Measurements from ENCODE around the gene DNAH1.
"Not testable (repeated sequence)": the region's sequence is repeated elsewhere in the genome, so short reads cannot be mapped to it uniquely, and the experiment has no call there.

The DNAH1 gene

DNA sequence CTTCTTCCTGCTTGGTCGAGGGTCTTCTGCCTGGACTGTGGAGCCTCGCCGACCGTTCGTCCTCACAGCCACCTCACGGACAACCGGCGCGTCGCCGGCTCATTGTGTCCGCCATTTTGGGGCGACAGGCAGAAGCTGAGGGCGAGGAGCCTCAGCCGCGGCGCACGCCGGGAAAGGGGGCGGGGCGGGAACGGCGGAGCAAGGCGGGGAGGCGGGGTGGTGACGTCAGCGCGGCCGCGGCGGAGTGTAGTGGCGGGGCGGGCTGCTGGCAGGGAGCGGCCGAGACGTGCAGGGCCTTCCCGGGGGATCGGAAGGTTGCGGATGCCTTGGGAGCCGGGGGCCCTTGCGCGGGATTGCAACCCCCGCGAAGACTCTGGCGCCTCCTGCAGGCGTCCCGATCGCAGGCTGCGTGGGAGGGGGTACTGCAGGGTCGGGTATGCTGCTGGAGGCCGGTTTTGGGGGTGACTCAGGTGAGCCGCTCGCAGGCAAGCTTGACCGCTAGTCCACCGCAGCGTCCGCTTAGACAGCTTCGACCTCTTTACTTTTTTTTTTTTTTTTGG is 37.5 kb upstream of the DNAH1 start, which contains the start of gene WDR82:
Gene WDR82, minus strand, starts transcription at position 140 of the 560 bp plus-strand sequence. CDS start 288 bp downstream, outside the sequence.
- peaks cover 43% of the 10 kb centered on the region for H3K4me1 ChIP-seq (ENCODE audit: control insufficient read depth, insufficient read depth, low read length, poor library complexity, severe bottlenecking)
- no peaks in the 10 kb centered on the region for H3K27me3 ChIP-seq (replicated peaks; ENCODE audit: control insufficient read depth, insufficient read depth, low read length, poor library complexity, severe bottlenecking)
- H3K36me3 ChIP-seq (ENCODE audit: control insufficient read depth, insufficient read depth, low read length), result peaks cover 4% of the 10 kb centered on the region
- DNase-seq, result peak; percentile 93 to 95 (median 93)
- H3K4me3 ChIP-seq (ENCODE audit: insufficient read depth, low read depth, low read length, poor library complexity, severe bottlenecking), result peak within 1 kb of the TSS; percentile 83
- H3K27ac ChIP-seq (ENCODE audit: insufficient read depth, low read length, poor library complexity, severe bottlenecking), result peak within 1 kb of the TSS; percentile 87
- H3K9me3 ChIP-seq (ENCODE audit: control insufficient read depth, low read length), result no peaks in the 10 kb centered on the region

DNA sequence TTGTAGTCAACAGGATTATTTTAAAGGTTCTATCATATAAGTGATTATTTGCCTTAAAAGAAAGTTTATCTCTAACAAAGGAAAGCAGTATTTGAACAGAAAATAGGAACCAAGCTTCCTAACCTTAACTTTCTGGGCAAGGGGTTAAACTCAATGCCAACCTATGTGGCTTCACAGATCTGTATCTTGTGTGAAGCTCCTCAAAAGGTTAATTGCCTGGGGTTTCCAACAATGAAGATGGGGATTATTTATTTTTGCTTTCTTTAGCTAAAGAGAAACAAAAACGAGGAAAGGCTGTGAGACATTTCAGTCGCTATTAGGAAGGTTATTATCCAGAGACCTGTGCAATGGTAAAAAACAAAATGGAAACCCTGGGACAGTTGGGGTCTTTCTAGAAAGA is 36.5 kb upstream of the DNAH1 start:
- peak overlapping the region; percentile 83 for H3K4me3 ChIP-seq (ENCODE audit: insufficient read depth, low read depth, low read length, poor library complexity, severe bottlenecking)

DNA sequence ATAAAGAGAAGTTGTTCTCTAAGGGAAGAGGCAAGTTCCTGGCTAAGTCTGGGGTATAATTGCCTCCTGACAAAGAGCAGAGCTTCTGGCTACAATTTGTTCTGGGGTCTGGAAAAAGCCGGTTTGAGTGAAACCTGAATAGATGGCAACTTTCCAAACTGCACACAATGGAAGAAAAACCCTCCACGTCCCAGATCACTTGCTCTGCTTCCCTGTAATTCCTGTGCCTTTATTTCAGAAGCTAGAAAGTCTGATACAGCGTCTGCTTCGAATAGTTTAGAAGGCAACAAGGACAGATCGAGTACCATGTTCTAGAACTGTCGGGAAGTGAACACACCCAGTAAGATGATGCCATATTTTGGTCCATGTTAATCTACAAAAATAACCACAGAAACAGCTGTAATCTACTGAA is 36.1 kb upstream of the DNAH1 start:
- H3K27ac ChIP-seq (ENCODE audit: insufficient read depth, low read length, poor library complexity, severe bottlenecking), result peak overlapping the region; percentile 87
- H3K4me1 ChIP-seq (ENCODE audit: control insufficient read depth, insufficient read depth, low read length, poor library complexity, severe bottlenecking), result peaks cover 41% of the 10 kb centered on the region
- H3K9me3 ChIP-seq (ENCODE audit: control insufficient read depth, low read length), result no peaks in the 10 kb centered on the region
- H3K27me3 ChIP-seq (replicated peaks; ENCODE audit: control insufficient read depth, insufficient read depth, low read length, poor library complexity, severe bottlenecking), result no peaks in the 10 kb centered on the region
- no peak for DNase-seq
- H3K4me3 ChIP-seq (ENCODE audit: insufficient read depth, low read depth, low read length, poor library complexity, severe bottlenecking), result peak overlapping the region; percentile 83
- no peaks in the 10 kb centered on the region for H3K36me3 ChIP-seq (ENCODE audit: control insufficient read depth, insufficient read depth, low read length)

More for the DNA sequence above, 36.5 kb upstream of the DNAH1 start:
- Histone ChIP-seq H3K27ac (ENCODE audit: insufficient read depth, low read length, poor library complexity, severe bottlenecking) (peak overlapping the region; percentile 87), H3K27me3 (replicated peaks; ENCODE audit: control insufficient read depth, insufficient read depth, low read length, poor library complexity, severe bottlenecking) (no peaks in the 10 kb centered on the region), H3K9me3 (ENCODE audit: control insufficient read depth, low read length) (no peaks in the 10 kb centered on the region), H3K36me3 (ENCODE audit: control insufficient read depth, insufficient read depth, low read length) (peaks cover under 1% of the 10 kb centered on the region), H3K4me1 (ENCODE audit: control insufficient read depth, insufficient read depth, low read length, poor library complexity, severe bottlenecking) (peaks cover 41% of the 10 kb centered on the region)
- DNase-seq, result no peak

DNA sequence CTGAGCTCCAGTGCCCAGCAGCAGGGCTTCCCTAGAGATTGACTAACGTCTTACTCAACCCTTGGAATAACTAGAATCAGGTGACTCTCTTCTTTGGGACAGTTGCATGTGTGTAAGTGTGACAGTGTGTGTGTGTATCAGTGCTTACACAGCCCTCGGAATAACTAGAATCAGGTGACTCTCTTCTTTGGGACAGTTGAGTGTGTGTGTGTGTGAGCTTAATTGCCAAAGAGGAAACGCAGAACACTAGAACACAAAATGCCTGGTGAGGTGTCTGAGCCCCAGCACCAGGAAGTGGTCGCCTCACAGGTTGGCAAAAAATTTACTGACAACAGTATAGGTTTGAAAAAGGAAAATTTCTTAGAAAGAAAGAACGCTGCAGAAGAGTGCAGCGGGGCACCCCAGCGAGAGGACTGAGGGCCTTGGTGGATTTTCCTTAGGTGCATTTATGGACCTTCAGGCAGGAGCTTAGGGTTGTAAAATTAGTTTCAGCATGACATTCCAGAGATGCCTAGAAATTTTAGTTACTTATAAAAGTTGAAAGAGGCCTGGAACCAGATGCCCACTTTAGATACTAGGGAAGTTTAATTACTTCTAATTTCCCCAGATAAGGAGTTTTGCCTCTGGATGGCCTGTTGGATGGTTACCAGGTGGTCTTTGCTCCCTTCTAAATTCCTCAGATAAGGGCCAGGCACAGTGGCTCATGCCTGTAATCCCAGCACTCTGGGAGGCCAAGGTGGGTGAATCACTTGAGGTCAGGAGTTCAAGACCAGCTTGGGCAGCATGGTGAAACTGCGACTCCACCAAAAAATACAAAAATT is 33.9 kb upstream of the DNAH1 start:
- H3K27ac ChIP-seq (ENCODE audit: insufficient read depth, low read length, poor library complexity, severe bottlenecking), result peak overlapping the region; percentile 52
- no peak overlapping the region for H3K4me3 ChIP-seq (ENCODE audit: insufficient read depth, low read depth, low read length, poor library complexity, severe bottlenecking)
- H3K9me3 ChIP-seq (ENCODE audit: control insufficient read depth, low read length), result no peaks in the 10 kb centered on the region
- H3K27me3 ChIP-seq (replicated peaks; ENCODE audit: control insufficient read depth, insufficient read depth, low read length, poor library complexity, severe bottlenecking), result no peaks in the 10 kb centered on the region
- DNase-seq, result peak in 1 of 3 donors; percentile 14
- H3K4me1 ChIP-seq (ENCODE audit: control insufficient read depth, insufficient read depth, low read length, poor library complexity, severe bottlenecking), result peaks cover 38% of the 10 kb centered on the region
- H3K36me3 ChIP-seq (ENCODE audit: control insufficient read depth, insufficient read depth, low read length), result no peaks in the 10 kb centered on the region

DNA sequence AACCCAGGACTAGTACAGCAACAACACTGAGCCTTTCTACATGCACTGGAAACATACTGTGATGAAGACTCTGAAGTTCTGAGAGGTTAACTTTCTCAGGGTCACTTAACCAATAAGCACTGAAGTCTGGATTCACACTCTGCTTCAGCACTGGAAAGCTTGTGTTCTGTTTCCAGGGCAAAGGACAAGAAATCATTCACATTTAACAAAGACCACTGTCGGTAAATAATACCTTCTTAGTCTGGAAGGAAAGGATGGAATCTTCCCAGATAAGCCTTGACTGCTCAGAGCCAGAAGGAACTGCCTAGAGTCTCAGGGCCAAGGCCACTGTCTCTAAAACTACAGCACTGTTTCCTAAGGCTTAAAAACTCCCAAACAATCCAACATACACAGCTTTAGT is 32.8 kb upstream of the DNAH1 start:
- no peak for DNase-seq
- no peaks in the 10 kb centered on the region for H3K27me3 ChIP-seq (replicated peaks; ENCODE audit: control insufficient read depth, insufficient read depth, low read length, poor library complexity, severe bottlenecking)
- H3K4me3 ChIP-seq (ENCODE audit: insufficient read depth, low read depth, low read length, poor library complexity, severe bottlenecking), result no peak overlapping the region
- H3K36me3 ChIP-seq (ENCODE audit: control insufficient read depth, insufficient read depth, low read length), result peaks cover 3% of the 10 kb centered on the region
- H3K9me3 ChIP-seq (ENCODE audit: control insufficient read depth, low read length), result no peaks in the 10 kb centered on the region
- H3K27ac ChIP-seq (ENCODE audit: insufficient read depth, low read length, poor library complexity, severe bottlenecking), result peak overlapping the region; percentile 55
- H3K4me1 ChIP-seq (ENCODE audit: control insufficient read depth, insufficient read depth, low read length, poor library complexity, severe bottlenecking), result peaks cover 39% of the 10 kb centered on the region

DNA sequence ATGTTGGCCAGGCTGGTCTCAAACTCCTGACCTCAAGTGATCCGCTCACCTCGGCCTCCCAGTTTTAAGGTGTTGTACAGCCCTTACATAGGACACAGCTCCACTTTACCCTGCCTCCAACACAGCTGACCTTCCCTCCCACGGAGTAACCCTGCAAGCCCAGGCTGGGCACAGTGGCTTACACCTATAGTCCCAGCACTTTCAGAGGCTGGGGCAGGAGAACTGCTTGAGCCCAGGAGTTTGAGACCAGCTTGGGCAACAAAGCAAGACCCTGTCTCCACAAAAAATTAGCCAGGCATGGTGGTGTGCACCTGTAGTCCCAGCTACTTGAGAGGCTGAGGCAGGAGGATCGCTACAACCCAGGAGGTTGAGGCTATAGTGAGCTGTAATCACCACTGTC is 32.1 kb upstream of the DNAH1 start:
- peaks cover 43% of the 10 kb centered on the region for H3K4me1 ChIP-seq (ENCODE audit: control insufficient read depth, insufficient read depth, low read length, poor library complexity, severe bottlenecking)
- H3K4me3 ChIP-seq (ENCODE audit: insufficient read depth, low read depth, low read length, poor library complexity, severe bottlenecking); H3K9me3 ChIP-seq (ENCODE audit: control insufficient read depth, low read length); H3K27me3 ChIP-seq (replicated peaks; ENCODE audit: control insufficient read depth, insufficient read depth, low read length, poor library complexity, severe bottlenecking); H3K36me3 ChIP-seq (ENCODE audit: control insufficient read depth, insufficient read depth, low read length); H3K27ac ChIP-seq (ENCODE audit: insufficient read depth, low read length, poor library complexity, severe bottlenecking); DNase-seq: not testable (repeated sequence)

DNA sequence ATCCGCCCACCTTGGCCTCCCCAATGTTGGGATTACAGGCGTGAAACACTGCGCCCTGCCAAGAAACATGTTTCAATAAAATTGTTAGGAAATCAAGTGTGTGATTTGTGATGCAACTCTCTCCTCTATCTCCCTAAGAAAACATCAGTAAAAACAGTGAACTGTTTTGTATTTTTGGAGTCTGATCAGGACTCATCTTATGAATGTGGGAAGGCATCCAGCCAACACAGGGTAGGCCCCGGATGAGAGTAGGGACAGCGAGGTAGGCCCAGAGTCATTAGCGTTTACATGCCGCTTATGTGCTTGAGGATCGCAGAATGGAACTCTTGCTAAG is 29.4 kb upstream of the DNAH1 start:
- H3K27me3 ChIP-seq (replicated peaks; ENCODE audit: control insufficient read depth, insufficient read depth, low read length, poor library complexity, severe bottlenecking), result no peaks in the 10 kb centered on the region
- peaks cover 35% of the 10 kb centered on the region for H3K4me1 ChIP-seq (ENCODE audit: control insufficient read depth, insufficient read depth, low read length, poor library complexity, severe bottlenecking)
- H3K9me3 ChIP-seq (ENCODE audit: control insufficient read depth, low read length), result no peaks in the 10 kb centered on the region
- DNase-seq, result no peak
- peaks cover 14% of the 10 kb centered on the region for H3K36me3 ChIP-seq (ENCODE audit: control insufficient read depth, insufficient read depth, low read length)
- peak overlapping the region; percentile 100 for H3K4me3 ChIP-seq (ENCODE audit: insufficient read depth, low read depth, low read length, poor library complexity, severe bottlenecking)
- peak overlapping the region; percentile 100 for H3K27ac ChIP-seq (ENCODE audit: insufficient read depth, low read length, poor library complexity, severe bottlenecking)

DNA sequence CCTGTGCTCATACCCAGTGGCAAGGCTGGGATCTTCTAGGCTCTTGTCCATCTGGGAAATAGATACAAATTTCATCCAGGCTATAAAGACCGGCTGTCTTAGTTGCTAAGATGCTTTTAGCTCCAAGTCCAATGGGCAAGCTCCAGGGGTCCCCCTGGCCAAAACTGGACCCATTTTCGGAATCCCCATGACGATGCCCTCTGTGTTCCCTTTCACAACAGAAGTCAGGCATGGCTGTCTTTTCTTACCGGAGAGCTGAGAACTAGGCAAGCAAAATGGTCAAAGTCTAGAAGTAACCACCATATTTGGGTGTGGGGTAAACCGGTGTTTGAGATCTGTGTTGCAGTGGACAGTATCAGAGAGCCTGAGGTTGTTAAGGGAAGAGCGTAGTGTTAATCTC is 27.4 kb upstream of the DNAH1 start:
- H3K9me3 ChIP-seq (ENCODE audit: control insufficient read depth, low read length), result no peaks in the 10 kb centered on the region
- no peak for DNase-seq
- H3K4me1 ChIP-seq (ENCODE audit: control insufficient read depth, insufficient read depth, low read length, poor library complexity, severe bottlenecking), result peaks cover 18% of the 10 kb centered on the region
- H3K36me3 ChIP-seq (ENCODE audit: control insufficient read depth, insufficient read depth, low read length), result peaks cover 32% of the 10 kb centered on the region
- H3K27ac ChIP-seq (ENCODE audit: insufficient read depth, low read length, poor library complexity, severe bottlenecking), result peak overlapping the region; percentile 100
- H3K27me3 ChIP-seq (replicated peaks; ENCODE audit: control insufficient read depth, insufficient read depth, low read length, poor library complexity, severe bottlenecking), result no peaks in the 10 kb centered on the region
- no peak overlapping the region for H3K4me3 ChIP-seq (ENCODE audit: insufficient read depth, low read depth, low read length, poor library complexity, severe bottlenecking)

DNA sequence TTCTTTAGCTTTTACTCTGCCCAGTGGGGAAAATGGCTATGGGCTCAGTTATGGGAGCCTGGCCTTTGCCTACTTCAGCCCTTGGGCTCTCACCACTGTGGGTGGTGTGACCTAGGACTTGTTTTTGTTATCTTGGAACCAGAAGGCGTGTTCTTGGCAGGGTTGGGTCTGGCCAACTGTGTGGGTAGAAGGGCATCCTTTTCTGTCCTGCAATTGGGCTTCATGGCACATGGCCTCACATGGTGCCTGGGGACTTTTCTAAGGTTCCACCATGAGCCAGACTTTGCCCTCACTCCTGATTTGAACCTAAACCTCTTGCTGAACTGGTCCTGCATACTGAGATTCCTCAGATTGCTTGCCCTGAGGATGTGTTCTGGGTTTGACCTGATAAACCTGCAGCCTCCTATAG is 26.8 kb upstream of the DNAH1 start:
- H3K27me3 ChIP-seq (replicated peaks; ENCODE audit: control insufficient read depth, insufficient read depth, low read length, poor library complexity, severe bottlenecking), result no peaks in the 10 kb centered on the region
- peaks cover 12% of the 10 kb centered on the region for H3K4me1 ChIP-seq (ENCODE audit: control insufficient read depth, insufficient read depth, low read length, poor library complexity, severe bottlenecking)
- no peak for DNase-seq
- H3K9me3 ChIP-seq (ENCODE audit: control insufficient read depth, low read length), result no peaks in the 10 kb centered on the region
- H3K4me3 ChIP-seq (ENCODE audit: insufficient read depth, low read depth, low read length, poor library complexity, severe bottlenecking), result no peak overlapping the region
- no peak overlapping the region for H3K27ac ChIP-seq (ENCODE audit: insufficient read depth, low read length, poor library complexity, severe bottlenecking)
- H3K36me3 ChIP-seq (ENCODE audit: control insufficient read depth, insufficient read depth, low read length), result peaks cover 37% of the 10 kb centered on the region
